ENCODE measurements around the gene VEGFB.

Gene VEGFB

GRCh38 chr11:64287676-64288352 lies 53.4 kb downstream of the VEGFB start:
- Histone ChIP-seq H3K27me3 (ENCODE audit: insufficient read depth, poor library complexity, severe bottlenecking) (peaks cover 19% of the 10 kb centered on the region), H3K4me1 (ENCODE audit: insufficient read depth, poor library complexity, severe bottlenecking) (no peaks in the 10 kb centered on the region), H3K9me3 (ENCODE audit: severe bottlenecking) (no peaks in the 10 kb centered on the region), H3K36me3 (ENCODE audit: low read depth) (peaks cover 6% of the 10 kb centered on the region; the same call in 1 of the 2 replicates), H3K27ac (ENCODE audit: poor library complexity, severe bottlenecking) (no peak overlapping the region), H3K4me3 (ENCODE audit: severe bottlenecking) (no peak overlapping the region)
- DNase-seq (ENCODE audit: low spot score) (peak; percentile 62), ATAC-seq (ENCODE audit: low read depth) (no peak)
- TF ChIP-seq CTCF (IDR thresholded peaks at IDR 0.05; ENCODE audit: poor library complexity, severe bottlenecking): no peak

DNA sequence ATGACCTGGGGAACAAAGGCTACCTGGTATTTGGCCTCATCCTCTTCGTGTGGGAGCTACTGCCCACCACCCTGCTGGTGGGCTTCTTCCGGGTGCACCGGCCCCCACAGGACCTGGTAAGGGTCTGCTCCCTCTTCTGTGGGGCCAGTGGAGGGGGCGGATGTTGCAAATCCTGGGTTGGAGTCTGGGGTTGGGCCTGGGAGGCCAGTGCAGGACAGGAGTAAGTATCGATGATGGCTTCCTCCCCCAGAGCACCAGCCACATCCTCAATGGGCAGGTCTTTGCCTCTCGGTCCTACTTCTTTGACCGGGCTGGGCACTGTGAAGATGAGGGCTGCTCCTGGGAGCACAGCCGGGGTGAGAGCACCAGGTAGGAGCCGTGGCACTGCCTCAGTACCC lies 54.0 kb downstream of the VEGFB start:
- no peak for TF ChIP-seq CTCF (IDR thresholded peaks at IDR 0.05; ENCODE audit: poor library complexity, severe bottlenecking)
- Histone ChIP-seq H3K4me3 (ENCODE audit: severe bottlenecking) (no peak overlapping the region), H3K4me1 (ENCODE audit: insufficient read depth, poor library complexity, severe bottlenecking) (no peaks in the 10 kb centered on the region), H3K27ac (ENCODE audit: poor library complexity, severe bottlenecking) (no peak overlapping the region), H3K36me3 (ENCODE audit: low read depth) (peaks cover 1% of the 10 kb centered on the region; the same call in 1 of the 2 replicates), H3K9me3 (ENCODE audit: severe bottlenecking) (no peaks in the 10 kb centered on the region), H3K27me3 (ENCODE audit: insufficient read depth, poor library complexity, severe bottlenecking) (peaks cover 25% of the 10 kb centered on the region)
- DNase-seq (ENCODE audit: low spot score): no peak
- ATAC-seq (ENCODE audit: low read depth): no peak

All from RWPE2 (cell line).